Suppressor macrophage treated with lipopolysaccharide for 1 hour (primary cell): ENCODE data around the gene ASIC2.
A peak's percentile ranks its signal among the peaks of the same experiment; 100 is the strongest.

Experiments used
- DNase-seq, 3 donors: peaks; one replicate each; pipeline ENCODE4 v3.0.0-alpha.2; 2020 to 2022

ASIC2 gene

GRCh38 chr17:33152783-33153182 lies 140.3 kb downstream of the ASIC2 start:
- DNase-seq, result no peak

DNA sequence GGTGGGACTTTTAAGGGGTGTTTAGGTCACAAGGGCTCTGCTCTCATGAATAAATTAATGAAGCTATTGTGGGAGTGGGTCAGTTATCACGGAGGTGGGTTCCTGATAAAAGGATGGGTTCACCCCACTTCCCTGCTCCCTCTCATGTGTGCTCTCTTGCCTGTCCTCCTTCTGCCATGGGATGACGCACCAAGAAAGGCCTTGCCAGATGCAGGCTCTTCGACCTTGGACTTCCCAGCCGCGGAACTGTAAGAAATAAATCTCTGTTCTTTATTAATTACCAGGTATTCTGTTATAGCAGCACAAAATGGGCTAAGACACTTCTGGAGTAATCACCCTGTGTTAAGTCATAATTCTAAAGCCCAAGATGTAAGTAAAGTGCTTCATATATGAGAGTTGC lies 141.5 kb downstream of the ASIC2 start:
- no peak for DNase-seq

GRCh38 chr17:33145941-33146340 lies 147.2 kb downstream of the ASIC2 start:
- DNase-seq, result no peak

DNA sequence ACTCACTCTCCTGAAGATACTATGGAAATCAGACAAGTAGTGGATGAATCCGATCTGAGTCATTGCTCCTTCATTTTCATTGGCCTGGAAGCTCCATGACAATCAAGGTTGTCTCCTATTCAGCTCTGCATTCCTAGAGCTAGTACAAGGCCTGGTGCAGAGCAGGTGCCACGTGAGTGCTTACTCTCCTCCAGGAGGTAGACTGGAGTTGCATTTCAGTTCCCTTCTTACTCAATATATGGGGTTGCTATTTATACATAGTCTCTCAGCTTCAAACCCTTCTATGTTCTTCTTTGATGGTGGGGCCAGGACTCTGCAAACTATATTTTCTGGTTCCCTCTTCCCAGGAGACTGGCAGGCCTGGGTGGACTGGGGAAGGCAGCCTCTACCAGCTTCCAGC lies 148.3 kb downstream of the ASIC2 start:
- no peak for DNase-seq

- peak in 2 of 3 donors; percentile 26 to 45 for DNase-seq
Observed at GRCh38 chr17:33142705-33143299, 150.3 kb downstream of the ASIC2 start.

GRCh38 chr17:33140413-33141099 lies 152.5 kb downstream of the ASIC2 start:
- no peak for DNase-seq

DNA sequence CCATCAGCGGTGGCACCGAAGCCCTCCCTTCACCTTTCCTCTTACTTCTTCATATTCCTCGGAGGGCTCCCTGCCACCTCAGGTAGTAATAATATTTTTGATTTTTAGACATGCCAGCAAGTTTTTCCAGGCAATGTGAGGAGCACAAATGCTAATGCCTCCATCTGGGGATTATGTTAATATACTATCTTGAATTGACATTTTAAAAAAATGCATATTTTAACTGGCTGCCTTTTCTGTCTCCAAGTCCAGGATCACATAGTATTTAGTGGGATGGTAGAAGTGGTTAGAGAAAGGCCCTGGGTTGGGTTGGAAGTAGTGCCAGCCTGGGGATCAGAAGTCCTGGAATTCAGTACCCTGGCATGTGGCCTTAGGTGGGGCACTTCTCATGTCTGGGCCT lies 154.5 kb downstream of the ASIC2 start:
- no peak for DNase-seq

- no peak for DNase-seq
Observed at GRCh38 chr17:33137426-33137825, 155.7 kb downstream of the ASIC2 start.

DNA sequence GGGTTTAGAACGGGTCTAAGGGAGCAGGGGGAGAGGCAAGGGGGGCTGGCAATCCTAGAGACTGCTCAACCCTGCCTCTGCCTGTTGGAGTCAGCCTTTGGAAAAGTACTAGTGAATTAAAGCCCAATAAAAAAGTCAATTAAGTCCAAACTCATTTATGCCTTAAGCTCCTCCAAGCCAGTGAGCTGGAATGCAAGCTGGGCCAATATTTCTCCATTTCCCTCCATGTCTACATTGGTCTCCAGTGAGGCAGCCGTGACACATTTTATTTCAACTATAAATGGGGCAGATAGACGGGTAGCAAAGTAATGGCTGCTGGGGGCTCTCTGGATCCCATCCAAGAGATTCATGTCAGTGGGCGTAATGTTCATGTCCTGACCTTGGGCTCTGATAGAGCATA lies 157.4 kb downstream of the ASIC2 start:
- DNase-seq, result no peak

- no peak for DNase-seq
Observed at GRCh38 chr17:33131620-33132019, 161.5 kb downstream of the ASIC2 start.

- no peak for DNase-seq
Observed at GRCh38 chr17:33127706-33128105, 165.4 kb downstream of the ASIC2 start.

GRCh38 chr17:33126086-33126485 lies 167.0 kb downstream of the ASIC2 start:
- DNase-seq, result no peak

GRCh38 chr17:33125552-33125950 lies 167.5 kb downstream of the ASIC2 start:
- DNase-seq, result no peak

DNA sequence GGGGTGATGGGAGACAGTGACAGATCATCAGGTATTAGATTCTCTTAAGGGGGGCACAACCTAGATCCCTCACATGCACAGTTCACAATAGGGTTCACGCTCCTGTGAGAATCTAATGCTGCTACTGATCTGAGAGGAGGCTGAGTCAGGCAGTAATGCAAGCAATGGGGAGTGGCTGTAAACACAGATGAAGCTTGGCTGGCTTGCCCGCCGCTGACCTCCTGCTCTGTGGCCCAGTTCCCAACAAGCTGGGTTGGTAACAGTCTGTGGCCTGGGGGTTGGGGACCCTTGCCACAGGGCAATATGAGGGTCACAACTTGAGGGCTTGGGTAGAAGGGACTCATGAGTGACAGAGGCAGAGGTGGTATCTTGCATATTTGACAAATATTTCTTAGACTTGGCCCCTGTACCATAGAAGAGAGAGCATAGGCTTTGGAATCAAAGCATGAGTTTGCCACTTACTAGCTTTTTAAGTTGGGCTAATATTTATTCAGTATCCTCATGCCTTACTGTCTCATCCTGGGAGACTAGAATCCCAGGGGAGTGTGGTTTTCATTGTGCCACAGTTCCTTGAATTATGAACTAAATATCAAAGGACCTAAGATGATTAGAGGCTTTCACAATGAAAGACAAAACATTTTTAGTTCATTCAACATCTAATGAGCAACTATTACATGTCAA lies 168.1 kb downstream of the ASIC2 start:
- DNase-seq, result no peak

DNA sequence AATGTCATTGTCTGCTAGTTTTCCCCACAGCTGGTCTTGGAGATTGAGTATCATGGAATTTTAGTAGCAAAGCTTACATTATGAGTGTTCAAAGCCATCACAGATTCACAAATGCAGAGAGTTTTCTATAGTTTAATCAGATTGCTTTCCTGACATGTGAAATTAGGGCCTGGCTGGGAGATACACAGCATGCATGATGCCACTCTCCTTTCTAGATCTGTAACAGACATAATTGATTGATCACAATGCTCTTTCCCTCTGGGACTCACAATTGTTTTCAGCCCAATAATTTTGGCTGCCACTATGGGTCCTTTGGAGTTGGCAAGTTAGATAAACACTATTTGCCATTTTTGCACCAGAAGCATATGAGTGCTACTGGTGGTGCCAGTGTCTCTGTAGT lies 168.9 kb downstream of the ASIC2 start:
- DNase-seq, result no peak

DNA sequence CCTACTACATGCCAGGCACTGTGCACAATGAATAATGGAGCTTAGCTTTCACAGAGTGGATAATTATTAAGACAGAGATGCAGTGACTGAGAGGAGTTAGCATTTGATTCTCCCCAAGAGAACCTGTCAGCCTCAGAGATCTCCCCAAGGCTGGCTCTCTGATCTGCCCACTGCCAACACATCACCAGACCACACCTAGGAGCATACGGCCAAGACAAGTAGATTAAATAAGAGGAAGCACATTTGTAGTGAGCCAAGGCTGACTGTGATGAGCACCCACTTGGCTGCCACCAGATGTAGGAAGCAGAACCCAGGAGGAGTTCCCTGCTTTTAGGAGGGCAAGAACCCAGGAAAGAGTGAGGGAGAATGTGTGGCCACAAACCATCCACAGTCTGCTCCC lies 171.3 kb downstream of the ASIC2 start:
- DNase-seq, result no peak

GRCh38 chr17:33121272-33121671 lies 171.8 kb downstream of the ASIC2 start:
- DNase-seq, result no peak

DNA sequence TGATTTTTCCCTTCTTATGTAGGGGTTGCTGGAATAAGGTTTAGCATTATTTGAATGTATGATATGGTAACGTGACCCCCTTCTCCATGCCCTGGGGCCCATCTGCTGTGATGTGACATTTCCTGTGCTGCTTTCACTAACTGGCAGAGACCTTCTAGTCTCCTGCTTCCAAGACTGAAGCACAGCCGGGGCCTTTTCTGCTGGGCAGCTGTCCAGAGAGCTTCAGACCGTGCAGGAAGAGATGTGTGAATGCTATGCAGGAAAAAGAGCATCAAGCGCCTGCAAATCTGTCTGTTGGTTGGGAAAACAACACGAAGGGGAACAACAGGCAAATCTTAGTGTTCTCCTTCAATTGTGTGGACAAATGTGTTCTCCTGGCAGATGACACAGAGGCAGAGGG lies 173.0 kb downstream of the ASIC2 start:
- no peak for DNase-seq

DNA sequence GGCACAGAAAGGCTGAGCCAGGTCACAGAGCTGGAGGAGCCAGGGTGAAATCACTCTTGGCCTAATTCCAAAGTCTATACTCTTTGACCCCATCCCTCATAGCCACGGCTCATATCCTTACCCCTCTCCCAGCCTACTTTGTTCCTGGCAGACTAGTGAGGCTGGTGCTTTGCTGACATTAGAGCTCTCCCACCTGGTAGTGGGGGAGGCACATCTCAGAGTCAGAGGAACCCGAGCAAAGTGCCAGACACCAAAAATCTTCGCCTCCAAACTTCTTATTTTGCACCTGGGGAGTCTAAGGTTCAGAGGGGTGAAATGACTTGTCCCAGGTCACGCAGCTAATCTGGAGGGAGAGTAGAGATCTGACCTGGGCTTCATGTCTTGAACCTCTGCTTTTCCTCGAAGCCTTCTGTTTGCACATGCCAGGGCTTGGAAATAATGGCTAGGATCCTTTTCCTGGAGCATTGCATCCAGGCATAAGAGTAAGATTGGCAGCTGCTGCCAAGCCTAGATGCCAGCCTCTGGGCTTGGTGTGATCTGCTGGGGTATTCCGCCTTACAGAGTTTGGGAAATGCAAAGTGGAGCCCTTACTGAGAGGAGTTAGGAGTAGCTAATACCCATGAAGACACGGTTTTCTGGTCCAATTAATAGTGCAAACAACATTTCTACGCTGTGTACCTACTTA lies 174.6 kb downstream of the ASIC2 start:
- no peak for DNase-seq

GRCh38 chr17:33116021-33116551 lies 177.0 kb downstream of the ASIC2 start:
- DNase-seq, result no peak

DNA sequence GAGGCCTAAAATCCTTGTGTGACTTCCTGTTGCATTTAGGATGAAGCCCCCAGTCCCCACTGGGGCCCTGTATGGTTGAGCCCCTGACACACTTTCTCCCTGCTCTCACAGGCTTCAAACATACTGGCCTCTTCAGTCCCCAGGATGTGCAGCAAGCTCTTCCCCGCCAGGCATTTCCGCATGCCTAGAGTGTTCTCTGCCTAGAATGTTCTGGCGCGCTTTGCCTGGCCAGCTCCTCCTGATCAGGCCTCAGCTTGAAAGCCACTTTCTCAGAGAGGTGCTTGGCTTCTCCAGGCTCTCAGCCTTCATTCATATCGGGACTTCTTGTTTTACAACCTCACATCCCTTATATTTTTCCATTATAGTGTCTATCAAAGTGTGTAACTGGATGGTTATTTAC lies 177.7 kb downstream of the ASIC2 start:
- DNase-seq, result no peak

- DNase-seq, result no peak
Observed at GRCh38 chr17:33113991-33114370, 179.1 kb downstream of the ASIC2 start.

DNA sequence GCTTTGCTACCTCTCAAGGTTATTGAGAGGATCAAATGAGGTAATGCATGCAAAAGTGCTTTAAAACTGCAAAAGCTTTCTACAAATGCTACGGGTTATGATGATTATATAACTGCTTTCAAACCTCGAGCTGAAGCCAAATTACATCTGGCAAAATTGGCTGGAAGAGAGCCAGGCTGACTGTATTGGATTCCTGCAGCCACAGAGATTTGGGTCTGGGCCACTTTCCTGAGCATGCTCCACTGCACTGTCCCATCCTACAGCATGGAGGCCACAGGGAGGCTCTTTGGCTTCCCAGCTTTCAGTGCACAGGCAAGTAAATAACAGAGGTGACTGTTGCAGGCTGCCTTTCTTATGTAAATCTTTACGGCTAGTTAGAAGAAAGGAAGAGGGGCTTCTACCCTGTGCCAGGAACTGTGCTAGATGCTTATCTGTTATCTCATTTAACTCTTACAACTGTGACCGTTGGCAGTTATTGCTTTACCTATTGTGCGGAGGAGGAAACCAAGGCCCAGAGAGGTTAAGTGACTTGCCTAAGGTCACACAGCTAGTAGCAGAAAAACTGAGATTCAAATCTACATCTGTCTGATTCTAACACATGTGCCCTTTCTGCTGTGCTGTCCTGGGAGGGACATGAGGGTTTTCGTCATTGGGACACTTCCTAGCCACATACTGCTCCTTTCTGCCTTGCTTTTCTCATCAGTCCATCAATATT lies 179.7 kb downstream of the ASIC2 start:
- DNase-seq, result no peak
